H1 (cell line): ENCODE results near the gene CTDP1. TPM values are rescaled to one million over a fixed set of nuclear protein-coding genes. Genes with fewer than 3 reads are reported as not detected.

Experiments used
- CTCF ChIA-PET: fragments of 300-600 bp; sonication (Branson Sonifier 250); formaldehyde crosslinking; loops from one replicate; lab custom pipeline; 2021; ENCODE audit not compliant: partially characterized antibody; lab: Charles Lee
- POLR2A ChIA-PET: fragments of 300-600 bp; sonication (Branson Sonifier 250); formaldehyde crosslinking; loops from one replicate; lab custom pipeline; 2021; ENCODE audit warnings: inconsistent platforms; ENCODE audit not compliant: partially characterized antibody; lab: Charles Lee
- DNase-seq, 2 experiments: peaks; one replicate each; pipeline versions ENCODE4 v3.0.0 to v3.0.0-alpha.2; 2010 to 2022; ENCODE audit warnings: low spot score in 2 of 2, low read depth in 1 of 2, mixed read lengths in 1 of 2
- FAIRE-seq: peaks from 2 replicates; lab custom pipeline; 2011; peaks lifted over from hg19 to GRCh38; lab: Jason Lieb, UNC
- H2AFZ ChIP-seq: 2 replicates; pipeline ENCODE4 v1.8.1; 2012; ENCODE audit warnings: low read length, inconsistent platforms
- H2AK5ac ChIP-seq: 2 replicates; pipeline ENCODE4 v1.6.1; 2013; ENCODE audit warnings: low read depth, low read length
- H2BK120ac ChIP-seq: replicated peaks from 2 replicates; pipeline ENCODE3; 2013; ENCODE audit warnings: low read depth, low read length, inconsistent platforms
- H2BK12ac ChIP-seq: 2 replicates; pipeline ENCODE4 v1.6.1; 2013; ENCODE audit warnings: low read depth, low read length
- H2BK15ac ChIP-seq: 2 replicates; pipeline ENCODE4 v1.6.1; 2013; ENCODE audit warnings: low read length
- H2BK20ac ChIP-seq: 2 replicates; pipeline ENCODE4 v1.6.1; 2013; ENCODE audit warnings: low read length
- H2BK5ac ChIP-seq: 2 replicates; pipeline ENCODE4 v1.6.1; 2013; ENCODE audit warnings: low read depth, low read length
- H3K14ac ChIP-seq: 2 replicates; pipeline ENCODE4 v1.6.1; 2013; ENCODE audit warnings: inconsistent platforms; ENCODE audit not compliant: insufficient read length
- H3K18ac ChIP-seq: 2 replicates; pipeline ENCODE4 v1.6.1; 2013; ENCODE audit warnings: low read length; ENCODE audit errors: extremely low read depth
- H3K23ac ChIP-seq: 2 replicates; pipeline ENCODE4 v1.6.1; 2013; ENCODE audit warnings: inconsistent platforms; ENCODE audit not compliant: insufficient read length
- H3K23me2 ChIP-seq: 2 replicates; pipeline ENCODE4 v1.6.1; 2013; ENCODE audit warnings: low read depth, low read length
- H3K27ac ChIP-seq: 2 replicates; pipeline ENCODE4 v1.6.1; 2011; ENCODE audit warnings: low read depth, low read length, inconsistent platforms
- H3K27me3 ChIP-seq, 4 experiments: replicated peaks in 1 of 4; 1 replicate in 1 of 4; 2 replicates in 3 of 4; pipeline versions ENCODE4 v1.6.1 to v1.8.1; 2011 to 2013; ENCODE audit warnings: low read length in 3 of 4, mild to moderate bottlenecking in 3 of 4, inconsistent platforms in 2 of 4, mixed read lengths in 2 of 4, moderate library complexity in 1 of 4; ENCODE audit not compliant: control insufficient read depth in 3 of 4, insufficient read depth in 3 of 4; ENCODE audit errors: extremely low read depth in 1 of 4
- H3K36me3 ChIP-seq, 4 experiments: 2 replicates each; pipeline versions ENCODE4 v1.6.1 to v1.8.1; 2011 to 2013; ENCODE audit warnings: mild to moderate bottlenecking in 4 of 4, low read length in 3 of 4, moderate library complexity in 2 of 4, control low read depth in 1 of 4, inconsistent platforms in 1 of 4; ENCODE audit not compliant: insufficient read depth in 4 of 4, control insufficient read depth in 2 of 4
- H3K4ac ChIP-seq: replicated peaks from 2 replicates; pipeline ENCODE3; 2013; ENCODE audit warnings: low read length, low read depth, mixed read lengths, inconsistent platforms; ENCODE audit not compliant: insufficient read length
- H3K4me1 ChIP-seq, 4 experiments: replicated peaks in 1 of 4; 1 replicate in 1 of 4; 2 replicates in 3 of 4; pipeline versions ENCODE4 v1.6.1 to v1.8.1; 2011 to 2013; ENCODE audit warnings: low read length in 3 of 4, inconsistent platforms in 2 of 4, mixed read lengths in 1 of 4; ENCODE audit not compliant: insufficient read depth in 4 of 4, control insufficient read depth in 3 of 4
- H3K4me2 ChIP-seq, 2 experiments: 2 replicates each; pipeline versions ENCODE4 v1.6.1 to v1.8.1; 2011 to 2013; ENCODE audit warnings: low read depth in 2 of 2, low read length in 2 of 2, control low read depth in 1 of 2, inconsistent platforms in 1 of 2, mild to moderate bottlenecking in 1 of 2; ENCODE audit not compliant: insufficient read depth in 1 of 2
- H3K4me3 ChIP-seq, 4 experiments: fragments of 200-600, 300-600 bp in 1 of 4; sonication (generic), shearing (Covaris generic), sonication (Bioruptor Twin) in 1 of 4; 2 replicates each; pipeline versions ENCODE4 v1.5.1 to v1.8.1; 2011 to 2016; ENCODE audit warnings: low read length in 4 of 4, low read depth in 3 of 4, control low read depth in 2 of 4, inconsistent platforms in 2 of 4, mild to moderate bottlenecking in 2 of 4, mixed read lengths in 1 of 4, moderate library complexity in 1 of 4; ENCODE audit not compliant: insufficient read depth in 2 of 4; ENCODE audit errors: extremely low read depth in 1 of 4
- H3K56ac ChIP-seq: replicated peaks from 2 replicates; pipeline ENCODE3; 2013; ENCODE audit warnings: low read depth, mild to moderate bottlenecking, mixed read lengths, low read length, inconsistent platforms; ENCODE audit not compliant: insufficient read length
- H3K79me1 ChIP-seq: 2 replicates; pipeline ENCODE4 v1.6.1; 2013; ENCODE audit warnings: low read depth, low read length, control low read depth
- H3K79me2 ChIP-seq, 2 experiments: 2 replicates each; pipeline versions ENCODE4 v1.6.1 to v1.8.1; 2012 to 2013; ENCODE audit warnings: low read length in 2 of 2, mild to moderate bottlenecking in 2 of 2, inconsistent platforms in 1 of 2; ENCODE audit not compliant: insufficient read depth in 2 of 2, control insufficient read depth in 1 of 2
- H3K9ac ChIP-seq, 4 experiments: replicated peaks in 1 of 4; 1 replicate in 1 of 4; 2 replicates in 3 of 4; pipeline versions ENCODE4 v1.6.1 to v1.8.1; 2011 to 2013; ENCODE audit warnings: low read depth in 3 of 4, low read length in 3 of 4, control low read depth in 2 of 4, mild to moderate bottlenecking in 2 of 4, moderate library complexity in 2 of 4, inconsistent platforms in 1 of 4; ENCODE audit errors: extremely low read depth in 1 of 4
- H3K9me3 ChIP-seq, 2 experiments: 2 replicates each; pipeline versions ENCODE4 v1.6.1 to v1.8.1; 2012 to 2013; ENCODE audit warnings: mild to moderate bottlenecking in 2 of 2, moderate library complexity in 2 of 2, control low read depth in 1 of 2, inconsistent platforms in 1 of 2, low read depth in 1 of 2, low read length in 1 of 2, mixed read lengths in 1 of 2; ENCODE audit not compliant: insufficient read depth in 2 of 2
- H4K20me1 ChIP-seq, 2 experiments: replicated peaks in 1 of 2; 2 replicates each; pipeline versions ENCODE3 to v1.8.1; 2011 to 2013; ENCODE audit warnings: inconsistent platforms in 2 of 2, low read length in 2 of 2, mild to moderate bottlenecking in 1 of 2; ENCODE audit not compliant: insufficient read depth in 2 of 2, control insufficient read depth in 1 of 2
- H4K5ac ChIP-seq: 2 replicates; pipeline ENCODE4 v1.6.1; 2013; ENCODE audit warnings: low read length, low read depth, mixed read lengths, inconsistent platforms; ENCODE audit not compliant: insufficient read length
- H4K8ac ChIP-seq: 2 replicates; pipeline ENCODE4 v1.8.0; 2013; ENCODE audit warnings: mild to moderate bottlenecking, moderate library complexity, low read length, inconsistent platforms; ENCODE audit not compliant: insufficient read depth; ENCODE audit errors: extremely low read depth
- H4K91ac ChIP-seq: replicated peaks from 2 replicates; pipeline ENCODE3; 2013; ENCODE audit warnings: low read length, mixed read lengths, inconsistent platforms; ENCODE audit not compliant: insufficient read length
- SIN3A ChIP-seq, 2 experiments: IDR thresholded peaks in 1 of 2; conservative IDR thresholded peaks in 1 of 2; 2 replicates each; pipeline ENCODE4 v1.6.1; 2011 to 2012; ENCODE audit warnings: low read length in 2 of 2, improper control_type of control experiment in 1 of 2, low read depth in 1 of 2, mild to moderate bottlenecking in 1 of 2
- WGBS, 2 experiments: shearing (Covaris generic) in 1 of 2; methylation state at CpG; one replicate each; pipeline versions ENCODE4 v1.1.6 to v1.1.7; 2013 to 2015; ENCODE audit warnings: low lambda C conversion rate in 2 of 2, mixed read lengths in 2 of 2, inconsistent platforms in 1 of 2, low coverage in 1 of 2, missing lambda C conversion rate in 1 of 2; ENCODE audit not compliant: insufficient replicate concordance in 2 of 2, insufficient coverage in 1 of 2, insufficient read length in 1 of 2; ENCODE audit errors: extremely low coverage in 1 of 2, missing lambda C conversion rate in 1 of 2; 5-methylcytosine and 5-hydroxymethylcytosine counted together
- polyA plus RNA-seq, 7 experiments: library from polyadenylated mRNA; depleted of rRNA in 3 of 7; stranded (reverse) in 5 of 7; unstranded in 2 of 7; fragments of >200 nt in 5 of 7; fragments of 200-250 nt in 2 of 7; gene quantifications; 1 replicate in 5 of 7; 2 replicates in 1 of 7; 4 replicates in 1 of 7; pipeline versions ENCODE4 v1.2.1 to v1.2.3, GENCODE V29; 2011 to 2013; ENCODE audit warnings: missing spikeins in 2 of 7, mixed read lengths in 2 of 7
- total RNA-seq: library from RNA; stranded (reverse); fragmentation: NEBNext Ultra II Directional; extraction: Animal tissue kit (Norgen Biotek cat#: 25700); gene quantifications from 2 replicates; pipeline ENCODE4 v1.2.1, GENCODE V29; 2021

The CTDP1 gene
- total and polyA plus RNA-seq, 2 of the 8 experiments (the other 6 are each of a cell fraction or from before 2014, with no cell fraction given), result 16.6 to 37.0 TPM

DNA sequence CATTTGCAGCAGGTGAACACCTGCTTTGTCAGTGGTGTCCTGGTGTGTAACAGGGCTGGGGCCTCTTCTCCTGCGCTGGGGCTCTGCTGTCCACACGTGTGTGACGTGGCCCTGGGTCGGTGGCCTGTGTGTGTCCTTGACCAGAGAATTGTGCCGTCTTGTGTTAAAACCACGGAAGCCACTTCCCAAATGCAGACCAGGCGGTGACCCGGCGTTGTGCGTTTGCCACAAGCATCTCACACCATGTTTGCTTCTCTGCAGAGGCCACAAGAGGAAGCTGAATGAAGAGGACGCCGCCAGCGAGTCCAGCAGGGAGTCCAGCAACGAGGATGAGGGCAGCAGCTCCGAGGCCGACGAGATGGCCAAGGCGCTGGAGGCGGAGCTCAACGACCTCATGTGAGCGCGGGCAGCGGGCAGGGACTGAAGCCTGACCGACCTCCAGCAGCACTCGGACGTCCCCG lies 73.8 kb downstream of the CTDP1 start:
- H2BK12ac ChIP-seq, result no peak overlapping the region
- no peak overlapping the region for H2BK20ac ChIP-seq
- H3K9me3 ChIP-seq, result no peaks in the 10 kb centered on the region
- H3K4ac ChIP-seq, result no peak overlapping the region
- H4K20me1 ChIP-seq, result peaks cover 4 to 6% of the 10 kb centered on the region in 2 experiments
- H4K91ac ChIP-seq, result no peak overlapping the region
- no peak overlapping the region for H2BK15ac ChIP-seq
- H3K79me2 ChIP-seq, result no peaks in the 10 kb centered on the region
- no peak overlapping the region for H3K23ac ChIP-seq
- H4K5ac ChIP-seq, result no peak overlapping the region
- H3K4me2 ChIP-seq, result no peak overlapping the region
- FAIRE-seq, result no peak
- no peaks in the 10 kb centered on the region for H3K4me1 ChIP-seq
- no peak overlapping the region for H2BK5ac ChIP-seq
- WGBS, 2 experiments, result 94% methylated on average over 27 of the region's 27 CpGs; no CpG with 5 or more reads in 1 of the 2 experiments
- H3K18ac ChIP-seq, result no peak overlapping the region
- H3K27me3 ChIP-seq, result no peaks in the 10 kb centered on the region
- no peaks in the 10 kb centered on the region for H3K23me2 ChIP-seq
- no peak overlapping the region for H3K27ac ChIP-seq
- H3K9ac ChIP-seq, result no peak overlapping the region
- POLR2A ChIA-PET, result no interaction called here
- no peak overlapping the region for H2BK120ac ChIP-seq
- H2AK5ac ChIP-seq, result no peak overlapping the region
- no peak for TF ChIP-seq SIN3A (conservative IDR thresholded peaks at IDR 0.05 in 1 of 2, IDR thresholded peaks at IDR 0.05 in 1 of 2; ENCODE audit: low read depth in 1 of 2, low read length in 2 of 2)
- TF ChIP-seq, all 59 proteins: peak for 0
- peaks cover 4 to 18% (median 10%) of the 10 kb centered on the region in 4 experiments; a peak in 6 of 8 replicates for H3K36me3 ChIP-seq
- H3K56ac ChIP-seq, result no peak overlapping the region
- no peaks in the 10 kb centered on the region; the same call in 1 of the 2 replicates for H3K79me1 ChIP-seq
- no peak overlapping the region for H2AFZ ChIP-seq
- no peak for DNase-seq
- no peak overlapping the region for H3K14ac ChIP-seq
- H3K4me3 ChIP-seq, result no peak overlapping the region
- CTCF ChIA-PET, result interaction anchor here (1.1 to 1.3 kb wide), 4 partner anchors 19 to 73 kb away, joined by 3 to 5 read pairs (median 4); no protein-coding TSS in a partner anchor
- H4K8ac ChIP-seq, result peak overlapping the region; percentile 71
